Stimulated activated effector memory CD8-positive, alpha-beta T cell treated with anti-CD3 and anti-CD28 coated beads, Interleukin-12 subunit alpha, Interleukin-12 subunit beta, amount 100 ng/mL, for 72 hours (primary cell): ENCODE measurements around the gene TFDP2.

Experiments
- ATAC-seq: fragments of 150-1000 bp; cut with Tn5 transposase; 2 replicates; pipeline ENCODE4 v1.10.0; 2021
- DNase-seq, 2 donors: peaks; one replicate each; pipeline ENCODE4 v3.0.0; 2021 to 2022; ENCODE audit warnings: low spot score in 2 of 2
- H3K27ac Mint-ChIP-seq: one replicate; pipeline ENCODE4 v1.8.0; 2022; ENCODE audit warnings: mild to moderate bottlenecking, mixed read lengths
- H3K36me3 Mint-ChIP-seq: one replicate; pipeline ENCODE4 v1.8.0; 2022; ENCODE audit warnings: mild to moderate bottlenecking, mixed read lengths
- H3K4me1 Mint-ChIP-seq: one replicate; pipeline ENCODE4 v1.8.0; 2022; ENCODE audit warnings: mixed read lengths
- H3K4me3 Mint-ChIP-seq: one replicate; pipeline ENCODE4 v1.8.0; 2022; ENCODE audit warnings: mild to moderate bottlenecking, mixed read lengths
- H3K9me3 Mint-ChIP-seq: one replicate; pipeline ENCODE4 v1.8.0; 2022; ENCODE audit warnings: mixed read lengths

Gene TFDP2

GRCh38 chr3:142057331-142057725 is 92.0 kb downstream of the TFDP2 start:
- ATAC-seq: no peak
- no peak overlapping the region for H3K27ac Mint-ChIP-seq
- H3K4me3 Mint-ChIP-seq: no peak overlapping the region
- H3K9me3 Mint-ChIP-seq: no peaks in the 10 kb centered on the region
- H3K36me3 Mint-ChIP-seq: no peaks in the 10 kb centered on the region
- DNase-seq: no peak
- H3K4me1 Mint-ChIP-seq: no peaks in the 10 kb centered on the region

GRCh38 chr3:142056656-142057330 is 92.6 kb downstream of the TFDP2 start:
- H3K36me3 Mint-ChIP-seq: no peaks in the 10 kb centered on the region
- no peak overlapping the region for H3K4me3 Mint-ChIP-seq
- no peak overlapping the region for H3K27ac Mint-ChIP-seq
- H3K4me1 Mint-ChIP-seq: no peaks in the 10 kb centered on the region
- no peaks in the 10 kb centered on the region for H3K9me3 Mint-ChIP-seq
- ATAC-seq (no peak), DNase-seq (no peak)

GRCh38 chr3:142053835-142054234 is 95.5 kb downstream of the TFDP2 start:
- ATAC-seq (no peak), DNase-seq (no peak)
- Mint-ChIP-seq H3K9me3 (no peaks in the 10 kb centered on the region), H3K4me1 (no peaks in the 10 kb centered on the region), H3K27ac (no peak overlapping the region), H3K4me3 (no peak overlapping the region), H3K36me3 (no peaks in the 10 kb centered on the region)

GRCh38 chr3:142053244-142053643 is 96.1 kb downstream of the TFDP2 start:
- DNase-seq: no peak
- Mint-ChIP-seq H3K9me3 (no peaks in the 10 kb centered on the region), H3K4me1 (no peaks in the 10 kb centered on the region), H3K36me3 (no peaks in the 10 kb centered on the region), H3K4me3 (no peak overlapping the region), H3K27ac (no peak overlapping the region)
- peak; percentile 43 for ATAC-seq

- no peak for DNase-seq
- no peaks in the 10 kb centered on the region for H3K36me3 Mint-ChIP-seq
- H3K9me3 Mint-ChIP-seq: no peaks in the 10 kb centered on the region
- ATAC-seq: no peak
- H3K4me1 Mint-ChIP-seq: no peaks in the 10 kb centered on the region
- H3K4me3 Mint-ChIP-seq: no peak overlapping the region
- no peak overlapping the region for H3K27ac Mint-ChIP-seq
These were observed 98.0 kb downstream of the TFDP2 start for GRCh38 chr3:142051351-142051750.

- no peak overlapping the region for H3K27ac Mint-ChIP-seq
- no peak for ATAC-seq
- no peak for DNase-seq
- no peak overlapping the region for H3K4me3 Mint-ChIP-seq
- no peaks in the 10 kb centered on the region for H3K9me3 Mint-ChIP-seq
- no peaks in the 10 kb centered on the region for H3K4me1 Mint-ChIP-seq
- H3K36me3 Mint-ChIP-seq: peaks cover 5% of the 10 kb centered on the region
These were observed 102.3 kb downstream of the TFDP2 start for GRCh38 chr3:142047021-142047369.

GRCh38 chr3:142046320-142047020 is 102.9 kb downstream of the TFDP2 start:
- Mint-ChIP-seq H3K4me3 (no peak overlapping the region), H3K4me1 (no peaks in the 10 kb centered on the region), H3K36me3 (peaks cover 7% of the 10 kb centered on the region), H3K27ac (no peak overlapping the region), H3K9me3 (no peaks in the 10 kb centered on the region)
- ATAC-seq (no peak), DNase-seq (no peak)

GRCh38 chr3:142040941-142041491 is 108.3 kb downstream of the TFDP2 start:
- DNase-seq (no peak), ATAC-seq (no peak)
- H3K9me3 Mint-ChIP-seq: no peaks in the 10 kb centered on the region
- no peak overlapping the region for H3K4me3 Mint-ChIP-seq
- H3K4me1 Mint-ChIP-seq: no peaks in the 10 kb centered on the region
- H3K36me3 Mint-ChIP-seq: peaks cover 7% of the 10 kb centered on the region
- H3K27ac Mint-ChIP-seq: no peak overlapping the region

GRCh38 chr3:142035308-142035922 is 113.9 kb downstream of the TFDP2 start:
- no peaks in the 10 kb centered on the region for H3K9me3 Mint-ChIP-seq
- no peak overlapping the region for H3K4me3 Mint-ChIP-seq
- H3K27ac Mint-ChIP-seq: no peak overlapping the region
- peak; percentile 97 for ATAC-seq
- DNase-seq: no peak
- H3K36me3 Mint-ChIP-seq: no peaks in the 10 kb centered on the region
- H3K4me1 Mint-ChIP-seq: no peaks in the 10 kb centered on the region

GRCh38 chr3:142033292-142033691 is 116.1 kb downstream of the TFDP2 start:
- H3K4me3 Mint-ChIP-seq: no peak overlapping the region
- no peaks in the 10 kb centered on the region for H3K9me3 Mint-ChIP-seq
- no peaks in the 10 kb centered on the region for H3K36me3 Mint-ChIP-seq
- no peak overlapping the region for H3K27ac Mint-ChIP-seq
- peaks cover 5% of the 10 kb centered on the region for H3K4me1 Mint-ChIP-seq
- ATAC-seq (no peak), DNase-seq (no peak)

GRCh38 chr3:142031575-142031974 is 117.8 kb downstream of the TFDP2 start:
- no peak overlapping the region for H3K4me3 Mint-ChIP-seq
- DNase-seq: no peak
- no peak overlapping the region for H3K27ac Mint-ChIP-seq
- H3K4me1 Mint-ChIP-seq: peaks cover 6% of the 10 kb centered on the region
- H3K9me3 Mint-ChIP-seq: no peaks in the 10 kb centered on the region
- no peak for ATAC-seq
- H3K36me3 Mint-ChIP-seq: no peaks in the 10 kb centered on the region

- Mint-ChIP-seq H3K4me1 (peaks cover 6% of the 10 kb centered on the region), H3K9me3 (no peaks in the 10 kb centered on the region), H3K36me3 (no peaks in the 10 kb centered on the region), H3K4me3 (no peak overlapping the region), H3K27ac (no peak overlapping the region)
- ATAC-seq (no peak), DNase-seq (no peak)
These were observed 119.6 kb downstream of the TFDP2 start for GRCh38 chr3:142029791-142030190.

GRCh38 chr3:142029052-142029642 is 120.2 kb downstream of the TFDP2 start:
- Mint-ChIP-seq H3K27ac (peak overlapping the region; percentile 60), H3K9me3 (no peaks in the 10 kb centered on the region), H3K4me1 (peaks cover 6% of the 10 kb centered on the region), H3K36me3 (no peaks in the 10 kb centered on the region), H3K4me3 (no peak overlapping the region)
- ATAC-seq (no peak), DNase-seq (no peak)

- Mint-ChIP-seq H3K27ac (no peak overlapping the region), H3K36me3 (no peaks in the 10 kb centered on the region), H3K4me3 (peak overlapping the region; percentile 67), H3K9me3 (no peaks in the 10 kb centered on the region), H3K4me1 (peaks cover 6% of the 10 kb centered on the region)
- peak; percentile 74 for ATAC-seq
- DNase-seq: no peak
These were observed 121.0 kb downstream of the TFDP2 start for GRCh38 chr3:142028243-142028777.

- Mint-ChIP-seq H3K4me3 (peak overlapping the region; percentile 67), H3K4me1 (peaks cover 6% of the 10 kb centered on the region), H3K27ac (no peak overlapping the region), H3K9me3 (no peaks in the 10 kb centered on the region), H3K36me3 (no peaks in the 10 kb centered on the region)
- ATAC-seq (peak; percentile 88), DNase-seq (no peak)
These were observed 121.6 kb downstream of the TFDP2 start for GRCh38 chr3:142027735-142028134.
